SH-SY5Y (cell line): Measurements from ENCODE around the gene SLC25A40.

Experiments
- GATA2 ChIP-seq: IDR thresholded peaks from 2 replicates; pipeline ENCODE4 v1.6.1; 2011; ENCODE audit warnings: mild to moderate bottlenecking, low read depth, low read length
- GATA3 ChIP-seq: IDR thresholded peaks from 2 replicates; pipeline ENCODE4 v1.6.1; 2011; ENCODE audit warnings: low read depth, mild to moderate bottlenecking, low read length, moderate library complexity

DNA sequence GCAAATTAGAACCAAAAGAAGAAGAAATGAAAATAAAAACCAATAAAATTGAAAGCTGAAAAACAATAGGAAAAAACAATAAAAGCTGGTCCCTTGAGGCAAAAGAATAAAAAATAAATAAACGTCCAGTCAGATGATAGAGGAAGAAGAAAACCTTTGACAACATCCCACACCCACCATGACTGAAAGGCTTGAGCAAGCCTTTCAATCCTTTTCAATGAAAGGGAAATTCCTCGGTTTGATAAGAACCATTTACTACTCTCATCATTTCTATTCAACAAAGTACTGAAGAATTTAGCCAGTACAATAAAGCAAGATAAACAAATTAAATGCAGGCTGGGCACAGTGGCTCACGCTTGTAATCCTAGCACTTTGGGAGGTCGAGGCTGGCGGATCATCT lies 3.8 kb downstream of the SLC25A40 start:
- TF ChIP-seq GATA2 (no peak), GATA3 (no peak)
